Activated CD8-positive, alpha-beta memory T cell treated with anti-CD3 and anti-CD28 coated beads for 48 hours (primary cell): ENCODE data around the gene BTRC.

Experiments
- DNase-seq, 3 experiments: peaks; one replicate each; pipeline ENCODE4 v3.0.0-alpha.2; 2020; ENCODE audit warnings: low read depth in 2 of 3, low spot score in 2 of 3

Gene BTRC

GRCh38 chr10:101476383-101476782 lies 122.4 kb downstream of the BTRC start:
- DNase-seq: no peak

DNA sequence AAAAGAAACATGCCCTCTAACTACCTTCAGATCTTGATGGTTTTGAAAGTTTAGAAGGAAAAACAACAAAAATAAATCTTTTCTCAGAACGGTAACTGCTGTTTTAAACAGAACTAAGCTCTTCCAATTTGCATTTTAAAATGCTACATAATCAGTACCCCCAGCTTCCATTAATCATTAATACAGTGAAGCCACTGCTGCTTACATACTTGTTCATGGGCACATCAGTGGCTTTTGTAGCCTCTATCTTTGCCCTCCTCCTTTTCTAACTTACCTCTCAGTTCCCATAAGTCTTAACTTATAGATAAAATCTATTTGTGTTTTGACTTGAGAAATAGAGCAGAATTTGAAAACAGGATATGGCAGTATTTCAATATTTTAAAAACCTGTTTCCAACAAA lies 125.0 kb downstream of the BTRC start:
- no peak for DNase-seq

- DNase-seq: no peak
These were observed 127.3 kb downstream of the BTRC start for GRCh38 chr10:101481256-101481655.

- no peak for DNase-seq
These were observed 128.6 kb downstream of the BTRC start for GRCh38 chr10:101482568-101482967.

GRCh38 chr10:101484175-101484745 lies 130.3 kb downstream of the BTRC start:
- no peak for DNase-seq

DNA sequence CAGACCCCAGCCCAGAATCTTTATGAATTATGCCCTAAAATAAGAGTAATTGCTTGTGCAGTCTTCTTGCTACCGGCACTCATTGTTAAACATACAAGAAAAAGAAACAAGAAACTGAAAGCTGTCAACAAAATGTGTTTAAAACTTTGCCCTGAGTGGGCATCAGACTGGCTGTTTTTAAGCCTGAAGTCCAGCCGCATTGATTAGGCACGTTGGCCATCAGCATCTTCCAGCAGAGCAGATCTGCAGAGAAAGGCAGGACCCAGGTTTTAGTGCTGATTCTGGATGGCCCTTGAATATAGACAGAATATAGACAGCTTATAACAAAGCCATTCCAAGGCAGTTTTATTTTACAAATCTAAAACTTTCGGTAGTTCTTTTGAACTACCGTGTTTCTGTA lies 131.2 kb downstream of the BTRC start:
- DNase-seq: no peak

DNA sequence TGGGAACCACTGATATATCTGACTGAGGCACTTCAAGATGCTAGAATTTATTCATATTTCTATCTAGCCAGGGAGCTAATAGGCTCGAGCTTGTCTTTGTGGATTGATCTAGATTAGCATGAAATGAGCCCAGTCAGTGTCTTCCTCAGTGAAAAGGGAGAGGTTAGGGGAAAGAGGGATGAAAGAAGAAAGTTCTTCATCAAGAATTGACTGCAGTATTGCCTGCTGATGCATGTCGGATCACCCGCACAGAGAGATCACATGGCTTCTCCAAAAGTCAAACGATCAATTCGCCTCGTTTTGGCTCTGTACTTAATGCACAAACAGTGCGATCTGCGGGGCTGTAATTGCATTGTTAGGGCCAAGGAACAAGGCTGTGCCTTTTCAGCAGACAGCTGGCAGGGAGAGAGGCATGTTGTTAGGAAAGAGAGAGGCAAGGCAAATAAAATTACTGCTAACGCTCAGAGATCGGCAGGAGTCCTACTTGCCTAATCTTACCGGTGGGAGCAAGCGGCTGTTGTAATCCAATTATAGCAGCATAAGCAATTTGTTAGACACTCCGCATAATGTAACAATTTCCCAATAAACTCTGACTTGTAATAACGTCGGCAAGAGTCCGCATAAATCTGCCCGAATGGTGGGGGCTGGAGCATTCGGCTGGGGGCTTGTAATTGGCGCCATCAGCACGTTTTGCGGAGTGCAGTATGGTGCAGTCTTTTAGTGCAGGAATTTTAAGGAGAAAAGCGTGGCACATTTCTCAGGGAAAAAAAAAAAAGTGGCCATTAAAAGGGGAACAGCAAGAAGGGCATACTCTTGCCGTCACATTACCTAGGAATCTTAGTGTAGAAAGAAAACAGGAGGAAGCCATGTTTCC lies 132.0 kb downstream of the BTRC start:
- no peak for DNase-seq

- DNase-seq: no peak
These were observed 133.4 kb downstream of the BTRC start for GRCh38 chr10:101487399-101487798.

DNA sequence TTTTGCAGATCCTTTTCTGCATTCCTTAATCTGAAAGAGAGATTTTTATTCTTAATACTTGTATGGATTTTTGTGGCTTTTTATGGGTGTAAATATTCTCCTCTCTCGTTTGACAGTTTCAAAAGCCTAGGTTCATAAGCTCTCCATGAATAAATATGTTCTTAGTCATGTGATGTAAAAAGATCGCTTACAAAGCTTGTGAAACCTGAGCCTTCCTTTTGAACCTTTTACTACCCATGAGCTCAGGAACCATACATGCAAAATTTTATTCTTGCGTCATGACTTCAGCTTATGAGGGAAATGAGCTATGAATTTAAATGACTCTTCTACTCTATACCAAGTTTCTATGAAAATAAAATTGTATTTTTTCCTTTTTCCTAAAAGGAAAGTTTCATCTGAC lies 135.4 kb downstream of the BTRC start:
- no peak for DNase-seq

DNA sequence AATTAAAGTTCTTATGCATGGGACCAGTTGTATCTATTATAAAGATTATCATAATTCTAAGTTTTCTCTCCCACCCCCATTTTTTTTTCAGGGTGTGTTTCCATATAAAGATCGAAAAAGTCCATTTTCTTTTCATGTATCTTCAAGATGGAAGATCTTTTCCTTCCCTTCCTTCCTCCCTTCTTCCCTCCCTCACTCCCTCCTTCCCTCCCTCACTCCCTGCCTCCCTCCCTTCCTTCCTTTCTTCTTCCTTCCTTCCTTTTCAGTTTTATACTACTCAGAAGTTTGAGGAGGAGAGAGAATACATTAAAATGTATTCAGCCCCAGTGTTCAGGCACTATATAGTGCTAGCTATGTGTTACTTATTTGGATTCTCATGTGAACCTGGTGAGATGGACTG lies 136.1 kb downstream of the BTRC start:
- no peak for DNase-seq

DNA sequence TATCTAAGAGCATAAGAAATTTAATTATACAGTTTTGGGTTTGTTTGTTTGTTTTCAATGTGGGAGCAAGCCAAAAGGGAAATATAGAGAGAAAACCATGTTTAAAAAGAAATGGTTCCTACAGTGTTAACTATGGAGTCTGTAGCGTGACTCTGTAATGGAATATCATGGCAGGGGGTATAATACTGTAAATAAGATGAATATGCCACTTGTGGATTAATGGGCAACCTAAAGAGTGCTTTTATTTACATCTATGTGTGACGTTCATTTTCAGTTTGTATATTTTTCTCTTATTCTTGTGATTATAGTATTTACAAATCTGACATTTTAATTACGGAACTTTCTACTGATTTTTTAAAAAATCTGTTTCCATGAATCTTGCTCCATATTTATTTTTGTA lies 138.2 kb downstream of the BTRC start:
- DNase-seq: no peak

DNA sequence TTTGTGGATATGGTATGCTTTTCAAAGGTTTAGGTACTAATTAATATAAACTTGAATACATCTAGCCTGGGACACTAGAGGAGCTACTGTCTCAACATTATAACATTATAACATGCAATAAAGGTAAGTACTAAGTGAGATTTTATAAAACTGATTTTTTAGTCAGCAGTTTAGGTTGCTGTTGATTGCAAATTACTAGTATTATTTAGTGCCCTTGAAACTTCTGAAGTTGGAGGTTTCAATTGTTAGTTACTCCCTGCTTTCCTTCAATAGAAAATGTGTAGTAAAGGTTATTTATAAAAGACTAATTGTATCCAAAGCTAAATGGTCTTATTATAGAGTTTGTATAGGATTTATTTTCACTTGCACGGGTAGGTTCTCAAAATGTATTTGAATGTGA lies 138.8 kb downstream of the BTRC start:
- DNase-seq: no peak

DNA sequence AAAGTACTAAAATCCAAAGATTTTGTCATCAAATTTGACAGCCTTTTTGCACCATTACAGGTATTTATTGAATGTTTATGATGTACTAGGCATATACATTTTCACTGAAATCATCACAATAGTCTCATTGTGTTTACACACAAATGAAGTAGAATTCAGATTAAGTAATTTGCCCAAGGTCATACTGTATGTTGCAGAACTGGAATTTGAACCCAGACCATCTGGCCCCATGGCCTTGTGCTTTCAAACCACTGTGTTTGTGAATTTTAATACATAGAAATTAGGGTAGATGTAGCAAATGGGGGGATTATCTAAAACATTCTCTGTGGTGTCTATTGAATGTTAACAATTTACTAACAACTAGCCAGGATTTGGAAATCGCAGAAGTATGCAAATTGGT lies 139.3 kb downstream of the BTRC start:
- DNase-seq: no peak

DNA sequence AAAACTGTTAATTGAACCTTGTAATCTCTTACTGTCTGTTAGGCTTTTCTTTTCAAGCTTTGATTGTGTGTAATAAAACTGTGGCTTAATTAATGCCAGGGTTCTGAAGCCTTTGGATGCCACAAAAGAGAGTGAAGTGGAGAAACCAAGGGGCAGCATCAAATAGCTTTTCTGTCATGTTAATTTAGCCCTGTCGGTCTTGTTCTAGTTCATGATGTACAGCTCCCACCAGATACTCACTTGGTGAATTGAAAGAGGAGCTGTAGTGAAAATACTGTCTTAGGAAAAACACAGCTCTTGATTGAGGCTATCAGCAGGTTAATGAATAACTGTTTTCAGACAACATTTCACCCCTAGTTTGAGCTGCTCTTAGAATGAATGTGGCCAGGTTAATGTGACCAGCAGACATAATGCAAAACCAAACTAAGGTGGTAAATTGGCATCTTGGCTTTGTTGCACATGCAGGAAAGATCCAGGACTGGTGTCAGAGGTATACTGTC lies 139.9 kb downstream of the BTRC start:
- no peak for DNase-seq

- DNase-seq: no peak
These were observed 140.7 kb downstream of the BTRC start for GRCh38 chr10:101494650-101495049.

GRCh38 chr10:101495324-101495925 lies 141.5 kb downstream of the BTRC start:
- DNase-seq: no peak

GRCh38 chr10:101504438-101504837 lies 150.5 kb downstream of the BTRC start:
- no peak for DNase-seq

DNA sequence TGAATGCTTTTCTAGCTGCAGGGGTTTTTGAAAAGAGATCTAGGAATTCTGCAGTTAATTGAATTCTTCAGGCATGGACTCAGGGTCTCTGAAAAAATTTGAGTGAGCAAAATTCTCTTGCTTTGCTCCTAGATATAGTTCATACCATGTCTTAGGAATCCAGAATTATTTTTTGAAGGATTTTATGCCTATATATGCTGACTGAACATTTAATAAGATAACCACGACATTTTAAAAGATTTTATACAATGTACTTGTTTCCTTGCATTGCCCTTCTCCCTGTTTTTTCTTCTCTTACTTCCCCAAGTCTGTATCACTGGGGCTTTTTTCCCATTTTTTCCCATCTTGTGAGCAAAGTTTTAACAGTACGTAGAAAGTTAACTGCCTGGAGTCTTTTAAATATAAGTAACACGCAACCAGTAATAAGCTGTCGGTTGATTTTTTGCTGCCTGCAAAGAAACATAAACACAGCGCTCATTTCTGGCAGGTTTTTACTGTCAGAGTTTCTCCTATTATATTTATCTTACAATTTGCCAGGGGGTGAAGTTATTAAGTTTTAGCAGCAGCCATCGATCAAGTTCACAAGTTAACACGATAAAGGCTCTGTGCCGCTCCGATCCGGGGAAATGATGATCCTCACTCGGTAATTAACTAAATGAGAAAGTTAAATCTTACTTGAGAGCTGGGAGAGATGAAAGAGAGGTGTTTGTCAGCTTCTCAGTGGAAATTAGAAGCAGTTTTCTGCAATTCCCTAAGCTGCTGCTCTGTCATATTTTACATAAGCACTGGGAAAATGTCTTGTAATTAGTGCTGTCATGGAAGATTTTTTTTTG lies 153.1 kb downstream of the BTRC start:
- no peak for DNase-seq

GRCh38 chr10:101507828-101508227 lies 153.9 kb downstream of the BTRC start:
- no peak for DNase-seq

GRCh38 chr10:101511938-101512337 lies 158.0 kb downstream of the BTRC start:
- DNase-seq: no peak

- no peak for DNase-seq
These were observed 158.8 kb downstream of the BTRC start for GRCh38 chr10:101512738-101513137.
